ENCODE measurements around the gene GABRD. TPM values are rescaled to one million over a fixed set of nuclear protein-coding genes. Genes with fewer than 3 reads are reported as not detected.

The GABRD gene
- total and polyA plus RNA-seq, 2 experiments from 2014 or later, result 2.1 to 5.1 TPM

- Histone ChIP-seq H3K27ac (ENCODE audit: low read depth) (no peak overlapping the region), H4K20me1 (replicated peaks; ENCODE audit: insufficient read depth) (no peaks in the 10 kb centered on the region), H3F3A (replicated peaks; ENCODE audit: low read depth) (no peaks in the 10 kb centered on the region), H3K79me2 (replicated peaks; ENCODE audit: insufficient read depth) (no peaks in the 10 kb centered on the region), H3K4me3 (no peak overlapping the region), H3K4me1 (ENCODE audit: insufficient read depth) (no peaks in the 10 kb centered on the region), H3K27me3 (ENCODE audit: insufficient read depth) (no peaks in the 10 kb centered on the region), H2AFZ (no peak overlapping the region), H3K36me3 (ENCODE audit: insufficient read depth) (no peaks in the 10 kb centered on the region), H3K4me2 (no peak overlapping the region), H3K9me2 (ENCODE audit: insufficient read depth) (no peaks in the 10 kb centered on the region)
- H3K4me3 Mint-ChIP-seq, result no peak overlapping the region
- ATAC-seq, result no peak
- peaks cover 13% of the 10 kb centered on the region; the same call in 2 of the 3 replicates for H3K4me1 Mint-ChIP-seq
- no peak overlapping the region for H3K27ac Mint-ChIP-seq
- H3K36me3 Mint-ChIP-seq (ENCODE audit: low read depth), result no peaks in the 10 kb centered on the region
- peaks cover 9% of the 10 kb centered on the region for H3K27me3 Mint-ChIP-seq (ENCODE audit: insufficient read depth, low read depth, poor library complexity)
- TF ChIP-seq, protein P1, sequence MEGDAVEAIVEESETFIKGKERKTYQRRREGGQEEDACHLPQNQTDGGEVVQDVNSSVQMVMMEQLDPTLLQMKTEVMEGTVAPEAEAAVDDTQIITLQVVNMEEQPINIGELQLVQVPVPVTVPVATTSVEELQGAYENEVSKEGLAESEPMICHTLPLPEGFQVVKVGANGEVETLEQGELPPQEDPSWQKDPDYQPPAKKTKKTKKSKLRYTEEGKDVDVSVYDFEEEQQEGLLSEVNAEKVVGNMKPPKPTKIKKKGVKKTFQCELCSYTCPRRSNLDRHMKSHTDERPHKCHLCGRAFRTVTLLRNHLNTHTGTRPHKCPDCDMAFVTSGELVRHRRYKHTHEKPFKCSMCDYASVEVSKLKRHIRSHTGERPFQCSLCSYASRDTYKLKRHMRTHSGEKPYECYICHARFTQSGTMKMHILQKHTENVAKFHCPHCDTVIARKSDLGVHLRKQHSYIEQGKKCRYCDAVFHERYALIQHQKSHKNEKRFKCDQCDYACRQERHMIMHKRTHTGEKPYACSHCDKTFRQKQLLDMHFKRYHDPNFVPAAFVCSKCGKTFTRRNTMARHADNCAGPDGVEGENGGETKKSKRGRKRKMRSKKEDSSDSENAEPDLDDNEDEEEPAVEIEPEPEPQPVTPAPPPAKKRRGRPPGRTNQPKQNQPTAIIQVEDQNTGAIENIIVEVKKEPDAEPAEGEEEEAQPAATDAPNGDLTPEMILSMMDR (conservative IDR thresholded peaks at IDR 0.05; ENCODE audit: low read depth in 2 of 2), result no peak
- TF ChIP-seq EZH2phosphoT487 (IDR thresholded peaks at IDR 0.05; ENCODE audit: unreplicated experiment), result no peak
- TF ChIP-seq ZNF331 (CRISPR knock-in tag; IDR thresholded peaks at IDR 0.05; ENCODE audit: low read depth), result no peak
- no peak for TF ChIP-seq POLR2AphosphoS5 (IDR thresholded peaks at IDR 0.05; ENCODE audit: low read depth)
- TF ChIP-seq EZH2 (IDR thresholded peaks at IDR 0.05; ENCODE audit: low read depth, unreplicated experiment), result no peak
- TF ChIP-seq NANOG (IDR thresholded peaks at IDR 0.05; ENCODE audit: borderline replicate concordance), result no peak
- TF ChIP-seq, protein P2, sequence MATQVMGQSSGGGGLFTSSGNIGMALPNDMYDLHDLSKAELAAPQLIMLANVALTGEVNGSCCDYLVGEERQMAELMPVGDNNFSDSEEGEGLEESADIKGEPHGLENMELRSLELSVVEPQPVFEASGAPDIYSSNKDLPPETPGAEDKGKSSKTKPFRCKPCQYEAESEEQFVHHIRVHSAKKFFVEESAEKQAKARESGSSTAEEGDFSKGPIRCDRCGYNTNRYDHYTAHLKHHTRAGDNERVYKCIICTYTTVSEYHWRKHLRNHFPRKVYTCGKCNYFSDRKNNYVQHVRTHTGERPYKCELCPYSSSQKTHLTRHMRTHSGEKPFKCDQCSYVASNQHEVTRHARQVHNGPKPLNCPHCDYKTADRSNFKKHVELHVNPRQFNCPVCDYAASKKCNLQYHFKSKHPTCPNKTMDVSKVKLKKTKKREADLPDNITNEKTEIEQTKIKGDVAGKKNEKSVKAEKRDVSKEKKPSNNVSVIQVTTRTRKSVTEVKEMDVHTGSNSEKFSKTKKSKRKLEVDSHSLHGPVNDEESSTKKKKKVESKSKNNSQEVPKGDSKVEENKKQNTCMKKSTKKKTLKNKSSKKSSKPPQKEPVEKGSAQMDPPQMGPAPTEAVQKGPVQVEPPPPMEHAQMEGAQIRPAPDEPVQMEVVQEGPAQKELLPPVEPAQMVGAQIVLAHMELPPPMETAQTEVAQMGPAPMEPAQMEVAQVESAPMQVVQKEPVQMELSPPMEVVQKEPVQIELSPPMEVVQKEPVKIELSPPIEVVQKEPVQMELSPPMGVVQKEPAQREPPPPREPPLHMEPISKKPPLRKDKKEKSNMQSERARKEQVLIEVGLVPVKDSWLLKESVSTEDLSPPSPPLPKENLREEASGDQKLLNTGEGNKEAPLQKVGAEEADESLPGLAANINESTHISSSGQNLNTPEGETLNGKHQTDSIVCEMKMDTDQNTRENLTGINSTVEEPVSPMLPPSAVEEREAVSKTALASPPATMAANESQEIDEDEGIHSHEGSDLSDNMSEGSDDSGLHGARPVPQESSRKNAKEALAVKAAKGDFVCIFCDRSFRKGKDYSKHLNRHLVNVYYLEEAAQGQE (IDR thresholded peaks at IDR 0.05; ENCODE audit: unreplicated experiment), result no peak
- no peak for TF ChIP-seq ZNF114 (CRISPR knock-in tag; IDR thresholded peaks at IDR 0.05)
- TF ChIP-seq, protein P3, sequence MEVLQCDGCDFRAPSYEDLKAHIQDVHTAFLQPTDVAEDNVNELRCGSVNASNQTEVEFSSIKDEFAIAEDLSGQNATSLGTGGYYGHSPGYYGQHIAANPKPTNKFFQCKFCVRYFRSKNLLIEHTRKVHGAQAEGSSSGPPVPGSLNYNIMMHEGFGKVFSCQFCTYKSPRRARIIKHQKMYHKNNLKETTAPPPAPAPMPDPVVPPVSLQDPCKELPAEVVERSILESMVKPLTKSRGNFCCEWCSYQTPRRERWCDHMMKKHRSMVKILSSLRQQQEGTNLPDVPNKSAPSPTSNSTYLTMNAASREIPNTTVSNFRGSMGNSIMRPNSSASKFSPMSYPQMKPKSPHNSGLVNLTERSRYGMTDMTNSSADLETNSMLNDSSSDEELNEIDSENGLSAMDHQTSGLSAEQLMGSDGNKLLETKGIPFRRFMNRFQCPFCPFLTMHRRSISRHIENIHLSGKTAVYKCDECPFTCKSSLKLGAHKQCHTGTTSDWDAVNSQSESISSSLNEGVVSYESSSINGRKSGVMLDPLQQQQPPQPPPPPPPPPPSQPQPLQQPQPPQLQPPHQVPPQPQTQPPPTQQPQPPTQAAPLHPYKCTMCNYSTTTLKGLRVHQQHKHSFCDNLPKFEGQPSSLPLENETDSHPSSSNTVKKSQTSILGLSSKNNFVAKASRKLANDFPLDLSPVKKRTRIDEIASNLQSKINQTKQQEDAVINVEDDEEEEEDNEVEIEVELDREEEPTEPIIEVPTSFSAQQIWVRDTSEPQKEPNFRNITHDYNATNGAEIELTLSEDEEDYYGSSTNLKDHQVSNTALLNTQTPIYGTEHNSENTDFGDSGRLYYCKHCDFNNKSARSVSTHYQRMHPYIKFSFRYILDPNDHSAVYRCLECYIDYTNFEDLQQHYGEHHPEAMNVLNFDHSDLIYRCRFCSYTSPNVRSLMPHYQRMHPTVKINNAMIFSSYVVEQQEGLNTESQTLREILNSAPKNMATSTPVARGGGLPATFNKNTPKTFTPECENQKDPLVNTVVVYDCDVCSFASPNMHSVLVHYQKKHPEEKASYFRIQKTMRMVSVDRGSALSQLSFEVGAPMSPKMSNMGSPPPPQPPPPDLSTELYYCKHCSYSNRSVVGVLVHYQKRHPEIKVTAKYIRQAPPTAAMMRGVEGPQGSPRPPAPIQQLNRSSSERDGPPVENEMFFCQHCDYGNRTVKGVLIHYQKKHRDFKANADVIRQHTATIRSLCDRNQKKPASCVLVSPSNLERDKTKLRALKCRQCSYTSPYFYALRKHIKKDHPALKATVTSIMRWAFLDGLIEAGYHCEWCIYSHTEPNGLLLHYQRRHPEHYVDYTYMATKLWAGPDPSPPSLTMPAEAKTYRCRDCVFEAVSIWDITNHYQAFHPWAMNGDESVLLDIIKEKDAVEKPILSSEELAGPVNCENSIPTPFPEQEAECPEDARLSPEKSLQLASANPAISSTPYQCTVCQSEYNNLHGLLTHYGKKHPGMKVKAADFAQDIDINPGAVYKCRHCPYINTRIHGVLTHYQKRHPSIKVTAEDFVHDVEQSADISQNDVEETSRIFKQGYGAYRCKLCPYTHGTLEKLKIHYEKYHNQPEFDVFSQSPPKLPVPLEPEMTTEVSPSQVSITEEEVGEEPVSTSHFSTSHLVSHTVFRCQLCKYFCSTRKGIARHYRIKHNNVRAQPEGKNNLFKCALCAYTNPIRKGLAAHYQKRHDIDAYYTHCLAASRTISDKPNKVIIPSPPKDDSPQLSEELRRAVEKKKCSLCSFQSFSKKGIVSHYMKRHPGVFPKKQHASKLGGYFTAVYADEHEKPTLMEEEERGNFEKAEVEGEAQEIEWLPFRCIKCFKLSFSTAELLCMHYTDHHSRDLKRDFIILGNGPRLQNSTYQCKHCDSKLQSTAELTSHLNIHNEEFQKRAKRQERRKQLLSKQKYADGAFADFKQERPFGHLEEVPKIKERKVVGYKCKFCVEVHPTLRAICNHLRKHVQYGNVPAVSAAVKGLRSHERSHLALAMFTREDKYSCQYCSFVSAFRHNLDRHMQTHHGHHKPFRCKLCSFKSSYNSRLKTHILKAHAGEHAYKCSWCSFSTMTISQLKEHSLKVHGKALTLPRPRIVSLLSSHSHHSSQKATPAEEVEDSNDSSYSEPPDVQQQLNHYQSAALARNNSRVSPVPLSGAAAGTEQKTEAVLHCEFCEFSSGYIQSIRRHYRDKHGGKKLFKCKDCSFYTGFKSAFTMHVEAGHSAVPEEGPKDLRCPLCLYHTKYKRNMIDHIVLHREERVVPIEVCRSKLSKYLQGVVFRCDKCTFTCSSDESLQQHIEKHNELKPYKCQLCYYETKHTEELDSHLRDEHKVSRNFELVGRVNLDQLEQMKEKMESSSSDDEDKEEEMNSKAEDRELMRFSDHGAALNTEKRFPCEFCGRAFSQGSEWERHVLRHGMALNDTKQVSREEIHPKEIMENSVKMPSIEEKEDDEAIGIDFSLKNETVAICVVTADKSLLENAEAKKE (CRISPR knock-in tag; IDR thresholded peaks at IDR 0.05), result no peak
- TF ChIP-seq JUNB (IDR thresholded peaks at IDR 0.05; ENCODE audit: unreplicated experiment), result no peak
- no peak for TF ChIP-seq CREB1 (CRISPR knock-in tag; IDR thresholded peaks at IDR 0.05; ENCODE audit: low read depth)
- TF ChIP-seq STAT1 (IDR thresholded peaks at IDR 0.05; ENCODE audit: unreplicated experiment), result no peak
- TF ChIP-seq, protein P4, sequence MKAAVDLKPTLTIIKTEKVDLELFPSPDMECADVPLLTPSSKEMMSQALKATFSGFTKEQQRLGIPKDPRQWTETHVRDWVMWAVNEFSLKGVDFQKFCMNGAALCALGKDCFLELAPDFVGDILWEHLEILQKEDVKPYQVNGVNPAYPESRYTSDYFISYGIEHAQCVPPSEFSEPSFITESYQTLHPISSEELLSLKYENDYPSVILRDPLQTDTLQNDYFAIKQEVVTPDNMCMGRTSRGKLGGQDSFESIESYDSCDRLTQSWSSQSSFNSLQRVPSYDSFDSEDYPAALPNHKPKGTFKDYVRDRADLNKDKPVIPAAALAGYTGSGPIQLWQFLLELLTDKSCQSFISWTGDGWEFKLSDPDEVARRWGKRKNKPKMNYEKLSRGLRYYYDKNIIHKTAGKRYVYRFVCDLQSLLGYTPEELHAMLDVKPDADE (IDR thresholded peaks at IDR 0.05), result no peak
- no peak for DNase-seq (ENCODE audit: low spot score)
- H3K9me3 Mint-ChIP-seq, result no peaks in the 10 kb centered on the region
Measured at GRCh38 chr1:1990222-1990621, 28.9 kb upstream of the GABRD start.
